ENCODE measurements around the gene MAPKAP1.

- TF ChIP-seq POLR2AphosphoS5 (IDR thresholded peaks at IDR 0.05; ENCODE audit: low read depth, low read length) (no peak), POLR2A (IDR thresholded peaks at IDR 0.05; ENCODE audit: low read depth, low read length) (no peak)
Measured at GRCh38 chr9:125703662-125704061, 3.3 kb downstream of the MAPKAP1 start.
